AG08395 (cell line): ENCODE measurements around the gene CIC.

Source experiments
- DNase-seq: peaks from one replicate; pipeline ENCODE4 v3.0.0; 2012; ENCODE audit warnings: mixed read lengths, low spot score

CIC gene

GRCh38 chr19:42268704-42269477 lies at the start of gene CIC:
CIC (plus strand) TSS chr19:42269252; CDS start chr19:42271784, 2,532 bp downstream.
- DNase-seq: peak; percentile 98

- DNase-seq: peak; percentile 100
Observed at GRCh38 chr19:42219812-42220750, 49.0 kb upstream of the CIC start, which contains the start of gene ZNF526. ZNF526 (plus strand) TSS chr19:42220312; CDS start chr19:42224404, 4,092 bp downstream.

GRCh38 chr19:42220751-42221097 lies 48.3 kb upstream of the CIC start:
- DNase-seq: no peak

GRCh38 chr19:42224940-42225717 lies 43.9 kb upstream of the CIC start:
- DNase-seq: no peak

DNA sequence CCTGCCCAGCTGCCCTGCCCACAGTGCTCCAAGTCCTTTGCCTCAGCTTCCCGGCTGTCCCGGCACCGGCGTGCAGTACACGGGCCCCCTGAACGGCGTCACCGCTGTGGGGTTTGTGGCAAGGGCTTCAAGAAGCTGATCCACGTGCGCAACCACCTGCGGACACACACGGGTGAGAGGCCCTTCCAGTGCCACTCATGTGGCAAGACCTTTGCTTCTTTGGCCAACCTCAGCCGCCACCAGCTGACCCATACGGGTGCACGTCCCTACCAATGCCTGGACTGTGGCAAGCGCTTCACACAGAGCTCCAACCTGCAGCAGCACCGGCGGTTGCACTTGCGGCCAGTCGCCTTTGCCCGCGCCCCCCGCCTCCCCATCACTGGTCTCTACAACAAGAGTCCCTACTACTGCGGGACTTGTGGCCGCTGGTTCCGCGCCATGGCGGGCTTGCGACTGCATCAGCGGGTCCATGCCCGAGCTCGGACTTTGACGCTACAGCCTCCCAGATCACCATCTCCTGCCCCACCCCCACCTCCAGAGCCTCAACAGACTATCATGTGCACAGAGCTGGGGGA lies 43.2 kb upstream of the CIC start:
- no peak for DNase-seq

GRCh38 chr19:42226886-42227285 lies 42.2 kb upstream of the CIC start:
- DNase-seq: no peak

- no peak for DNase-seq
Observed at GRCh38 chr19:42228641-42229040, 40.4 kb upstream of the CIC start.

- DNase-seq: no peak
Observed at GRCh38 chr19:42229301-42229854, 39.7 kb upstream of the CIC start.

DNA sequence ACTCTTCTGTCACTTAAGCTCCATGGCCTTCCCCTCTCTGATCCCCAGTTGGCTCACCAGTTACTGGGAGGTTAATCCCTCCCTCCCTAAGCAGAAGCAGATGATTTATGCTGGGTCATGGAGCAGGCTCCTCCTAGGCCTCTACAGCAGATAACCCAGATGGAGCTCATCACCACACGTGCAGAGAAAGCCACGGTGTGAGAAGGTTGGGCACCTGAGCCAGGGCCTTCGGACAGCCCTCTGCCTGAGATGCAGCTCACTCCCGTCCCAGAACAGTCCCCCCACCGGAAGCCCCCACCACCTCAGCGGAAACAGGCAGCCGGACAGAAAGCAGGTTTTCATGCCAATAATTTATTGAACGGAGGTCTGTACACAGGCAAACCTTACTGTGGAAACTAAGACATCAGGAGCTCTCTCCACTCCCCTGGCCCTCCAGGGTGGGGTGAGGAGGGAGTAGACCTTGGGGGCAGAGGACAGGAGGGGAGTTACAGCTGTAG lies 39.1 kb upstream of the CIC start:
- DNase-seq: peak; percentile 58

- no peak for DNase-seq
Observed at GRCh38 chr19:42230571-42230970, 38.5 kb upstream of the CIC start.

DNA sequence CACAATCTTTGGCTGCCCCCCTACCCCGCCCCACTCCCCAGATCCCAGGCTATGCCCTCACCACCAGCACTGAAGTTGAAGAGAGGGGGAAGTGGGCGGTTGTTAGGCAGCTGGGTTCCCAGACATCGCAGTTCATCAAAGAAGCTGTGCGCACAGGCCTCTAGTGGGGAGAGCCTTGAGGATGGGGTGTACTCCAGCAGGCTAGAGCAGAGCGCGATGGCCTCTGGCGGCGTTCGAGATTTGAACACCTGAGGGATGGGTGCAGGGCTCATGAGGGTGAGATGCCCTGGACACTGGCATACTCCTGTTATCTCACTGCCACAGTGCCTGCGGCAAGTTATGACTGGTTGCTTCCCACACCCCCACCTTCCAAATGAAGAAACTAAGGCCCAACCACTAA lies 36.6 kb upstream of the CIC start:
- DNase-seq: no peak

- DNase-seq: no peak
Observed at GRCh38 chr19:42233106-42233505, 35.9 kb upstream of the CIC start.

- DNase-seq: no peak
Observed at GRCh38 chr19:42233678-42234292, 35.3 kb upstream of the CIC start.

DNA sequence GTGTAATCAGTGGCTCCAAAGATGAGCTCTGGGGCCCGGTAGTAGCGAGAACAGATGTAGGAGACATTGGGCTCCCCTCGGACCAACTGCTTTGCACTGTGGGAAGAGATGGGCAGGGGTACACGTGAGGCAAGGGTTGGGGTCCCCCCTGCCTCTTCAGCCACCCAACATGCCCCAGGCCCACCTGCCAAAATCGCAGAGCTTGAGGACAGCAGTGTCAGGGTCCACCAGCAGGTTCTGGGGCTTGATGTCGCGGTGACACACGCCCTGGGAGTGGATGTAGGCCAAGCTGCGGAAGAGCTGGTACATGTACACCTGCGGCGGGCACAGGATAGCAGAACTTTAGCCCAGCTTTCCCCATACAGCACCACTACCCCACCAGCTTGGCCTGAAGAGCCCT lies 34.7 kb upstream of the CIC start:
- no peak for DNase-seq

GRCh38 chr19:42235181-42235580 lies 33.9 kb upstream of the CIC start:
- no peak for DNase-seq

- no peak for DNase-seq
Observed at GRCh38 chr19:42239544-42240220, 29.4 kb upstream of the CIC start.

GRCh38 chr19:42241279-42241678 lies 27.8 kb upstream of the CIC start:
- no peak for DNase-seq

DNA sequence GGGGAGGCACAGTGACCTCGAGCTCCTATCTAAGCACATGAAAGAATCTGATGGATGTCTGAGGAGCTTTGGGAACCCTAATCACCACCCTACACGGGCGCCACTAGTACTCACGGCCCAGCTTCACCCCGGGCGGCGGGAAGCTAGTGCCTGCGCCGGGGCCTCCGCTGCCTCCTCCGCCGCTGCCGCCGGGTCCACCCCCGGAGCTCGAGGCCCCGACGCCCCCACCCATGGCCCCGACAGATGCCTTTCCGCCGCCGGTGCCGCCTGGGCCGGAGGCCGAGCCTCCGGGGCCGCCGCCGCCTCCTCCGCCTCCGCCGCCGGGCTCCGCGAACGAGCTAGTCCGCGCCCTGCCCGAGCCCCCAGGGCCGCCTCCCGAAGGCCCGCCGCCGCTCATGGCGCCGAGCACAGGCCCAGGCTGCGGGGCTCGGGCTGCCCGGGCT lies 27.0 kb upstream of the CIC start:
- DNase-seq: no peak

- peak; percentile 94 for DNase-seq
Observed at GRCh38 chr19:42242512-42243409, 26.3 kb upstream of the CIC start, which contains the start of gene GSK3A. GSK3A (minus strand) TSS chr19:42242602; CDS start chr19:42242465, 137 bp downstream.
